A673 (cell line): ENCODE measurements around the gene MARS1. TPM values are rescaled to one million over a fixed set of nuclear protein-coding genes. Genes with fewer than 3 reads are reported as not detected.

Experiments used
- BruUV-seq: library from RNA; stranded (reverse); fragments of 400-500 nt; replicated peaks from 2 replicates; lab custom pipeline; 2021; lab: Mats Ljungman, UMichigan
- CTCF ChIA-PET: fragments of 300-600 bp; sonication (Branson Sonifier 250); formaldehyde crosslinking; loops from one replicate; lab custom pipeline; 2022; ENCODE audit warnings: antibody characterized with exemption; lab: Charles Lee
- POLR2A ChIA-PET: fragments of 300-600 bp; sonication (Branson Sonifier 250); formaldehyde crosslinking; loops from one replicate; lab custom pipeline; 2022; ENCODE audit warnings: antibody characterized with exemption; ENCODE audit not compliant: low non-redundant PET; lab: Charles Lee
- DNase-seq: peaks from one replicate; pipeline ENCODE4 v3.0.0-alpha.2; 2015; ENCODE audit warnings: low spot score
- H3K27ac ChIP-seq: fragments of 200-600 bp; sonication (generic); 2 replicates; pipeline ENCODE4 v1.5.1; 2016; ENCODE audit warnings: mixed run types, low read depth, mild to moderate bottlenecking, mixed read lengths, antibody characterized with exemption, low read length; ENCODE audit not compliant: poor library complexity, severe bottlenecking
- H3K27me3 ChIP-seq: fragments of 200-600 bp; sonication (generic); replicated peaks from 2 replicates; pipeline ENCODE4 v1.6.1; 2017; ENCODE audit warnings: mixed run types, low read depth, mild to moderate bottlenecking, mixed read lengths, antibody characterized with exemption, low read length; ENCODE audit not compliant: insufficient read depth, poor library complexity
- H3K36me3 ChIP-seq: fragments of 200-600 bp; sonication (generic); 2 replicates; pipeline ENCODE4 v1.6.1; 2016; ENCODE audit warnings: mixed run types, mild to moderate bottlenecking, mixed read lengths, antibody characterized with exemption, low read length; ENCODE audit not compliant: insufficient read depth, poor library complexity, severe bottlenecking
- H3K4me1 ChIP-seq: fragments of 200-600 bp; sonication (generic); 2 replicates; pipeline ENCODE4 v1.6.1; 2017; ENCODE audit warnings: mixed run types, mild to moderate bottlenecking, mixed read lengths, antibody characterized with exemption, low read length; ENCODE audit not compliant: insufficient read depth, poor library complexity, severe bottlenecking
- H3K4me3 ChIP-seq: fragments of 200-600 bp; sonication (generic); 2 replicates; pipeline ENCODE4 v1.5.1; 2016; ENCODE audit warnings: low read depth, mixed run types, mild to moderate bottlenecking, mixed read lengths, low read length; ENCODE audit not compliant: poor library complexity, severe bottlenecking
- H3K9me3 ChIP-seq: fragments of 200-600 bp; sonication (generic); 2 replicates; pipeline ENCODE4 v1.6.1; 2016; ENCODE audit warnings: mixed run types, low read depth, mild to moderate bottlenecking, mixed read lengths, antibody characterized with exemption, low read length; ENCODE audit not compliant: poor library complexity, severe bottlenecking
- CTCF ChIP-seq: fragments of 300-800, 200-600 bp; sonication (generic); conservative IDR thresholded peaks from 2 replicates; pipeline ENCODE4 v1.5.1; 2017; ENCODE audit warnings: low read depth, mild to moderate bottlenecking, antibody characterized with exemption, low read length, moderate library complexity, mixed read lengths
- EZH2 ChIP-seq: fragments of 200-600 bp; sonication (generic); IDR thresholded peaks from 2 replicates; pipeline ENCODE4 v1.6.1; 2017; ENCODE audit warnings: borderline replicate concordance, low read depth, mild to moderate bottlenecking, mixed read lengths, antibody characterized with exemption, low read length; ENCODE audit not compliant: poor library complexity, severe bottlenecking
- intact Hi-C: fragments of 100-400 bp; cut with micrococcal nuclease; formaldehyde crosslinking; loops from one replicate; pipeline ENCODE4 v1.10.0; 2022; ENCODE audit not compliant: unreplicated experiment
- total RNA-seq: library from RNA; stranded (reverse); gene quantifications from 2 replicates; pipeline ENCODE4 v1.2.3, GENCODE V29; 2021

The MARS1 gene
- total RNA-seq, 1 experiment from 2014 or later = 467 TPM

GRCh38 chr12:57450057-57450456, 37.8 kb upstream of the MARS1 start:
- BruUV-seq = no TSS peak
- no peaks in the 10 kb centered on the region for H3K36me3 ChIP-seq

GRCh38 chr12:57451233-57451778, 36.6 kb upstream of the MARS1 start:
- Histone ChIP-seq H3K36me3 (no peaks in the 10 kb centered on the region), H3K27me3 (no peaks in the 10 kb centered on the region), H3K27ac (no peak overlapping the region), H3K4me1 (peaks cover 19% of the 10 kb centered on the region), H3K9me3 (no peaks in the 10 kb centered on the region), H3K4me3 (no peak overlapping the region)
- BruUV-seq = no TSS peak
- intact Hi-C loops = no loop called here
- DNase-seq = no peak
- no peak for TF ChIP-seq CTCF
- no peak for TF ChIP-seq EZH2
- CTCF ChIA-PET = interaction anchor here (0.6 to 1.2 kb wide), 2 partner anchors 8 to 138 kb away, joined by 3 to 4 read pairs; partner anchors contain the start of gene GLI1
- POLR2A ChIA-PET = interaction anchor here (0.7 kb wide), 1 partner anchor 182 kb away, joined by 4 read pairs; no protein-coding TSS in a partner anchor

More at GRCh38 chr12:57450057-57450456, 37.8 kb upstream of the MARS1 start:
- H3K27me3 ChIP-seq = no peaks in the 10 kb centered on the region
- H3K4me1 ChIP-seq = peaks cover 9% of the 10 kb centered on the region
- H3K9me3 ChIP-seq = no peaks in the 10 kb centered on the region
- ChIA-PET CTCF (interaction anchor here (1.2 kb wide), 1 partner anchor 9 kb away, joined by 3 read pairs; the partner anchor contains the start of gene GLI1), POLR2A (no interaction called here)
- no peak overlapping the region for H3K4me3 ChIP-seq
- TF ChIP-seq EZH2 = no peak
- TF ChIP-seq CTCF = no peak
- intact Hi-C loops = no loop called here
- DNase-seq = no peak
- no peak overlapping the region for H3K27ac ChIP-seq

GRCh38 chr12:57452181-57452936, 35.5 kb upstream of the MARS1 start:
- H3K4me3 ChIP-seq = no peak overlapping the region
- TF ChIP-seq CTCF (no peak), EZH2 (no peak)
- peaks cover 22% of the 10 kb centered on the region for H3K4me1 ChIP-seq
- no peaks in the 10 kb centered on the region for H3K36me3 ChIP-seq
- BruUV-seq = no TSS peak
- no peak overlapping the region for H3K27ac ChIP-seq
- intact Hi-C loops = no loop called here
- POLR2A ChIA-PET = interaction anchor here (0.5 to 0.6 kb wide), 3 partner anchors 145 to 209 kb away, joined by 4 to 17 read pairs (median 10); no protein-coding TSS in a partner anchor
- DNase-seq = no peak
- H3K27me3 ChIP-seq = no peaks in the 10 kb centered on the region
- CTCF ChIA-PET = interaction anchor here (0.6 to 3.0 kb wide), 9 partner anchors 22 to 239 kb away, joined by 3 to 57 read pairs (median 4); no protein-coding TSS in a partner anchor
- H3K9me3 ChIP-seq = no peaks in the 10 kb centered on the region
